NCI-H82 (cell line): Measurements from ENCODE around the gene LBP.

Experiments used
- DNase-seq: peaks from one replicate; lab custom pipeline; 2025; lab: John Stamatoyannopoulos, UW

The LBP gene

GRCh38 chr20:38395751-38396395 lies 49.6 kb downstream of the LBP start:
- DNase-seq = peak; percentile 93

GRCh38 chr20:38402089-38402488 lies 55.8 kb downstream of the LBP start:
- no peak for DNase-seq

- DNase-seq = no peak
Measured at GRCh38 chr20:38402816-38403215, 56.5 kb downstream of the LBP start.

- DNase-seq = no peak
Measured at GRCh38 chr20:38404016-38404415, 57.7 kb downstream of the LBP start.

GRCh38 chr20:38405132-38405531 lies 58.9 kb downstream of the LBP start:
- DNase-seq = no peak

- DNase-seq = no peak
Measured at GRCh38 chr20:38406476-38406875, 60.2 kb downstream of the LBP start.

- DNase-seq = no peak
Measured at GRCh38 chr20:38407321-38407720, 61.0 kb downstream of the LBP start.

- DNase-seq = peak; percentile 46
Measured at GRCh38 chr20:38407822-38408221, 61.5 kb downstream of the LBP start.

GRCh38 chr20:38412877-38413577 lies 66.7 kb downstream of the LBP start:
- no peak for DNase-seq

GRCh38 chr20:38414769-38415450 lies 68.6 kb downstream of the LBP start:
- DNase-seq = no peak

- peak; percentile 47 for DNase-seq
Measured at GRCh38 chr20:38418509-38419204, 72.4 kb downstream of the LBP start.

- DNase-seq = no peak
Measured at GRCh38 chr20:38420388-38421085, 74.3 kb downstream of the LBP start.

- DNase-seq = no peak
Measured at GRCh38 chr20:38421915-38422314, 75.6 kb downstream of the LBP start.

GRCh38 chr20:38423541-38423940 lies 77.3 kb downstream of the LBP start:
- DNase-seq = no peak

GRCh38 chr20:38424401-38424800 lies 78.1 kb downstream of the LBP start:
- no peak for DNase-seq

- no peak for DNase-seq
Measured at GRCh38 chr20:38426006-38426897, 80.0 kb downstream of the LBP start.
